Measurements from ENCODE around the gene KCNK4. TPM values are rescaled to one million over a fixed set of nuclear protein-coding genes. Genes with fewer than 3 reads are reported as not detected.
"Not testable (repeated sequence)": the region's sequence is repeated elsewhere in the genome, so short reads cannot be mapped to it uniquely, and the experiment has no call there.

Gene KCNK4
- polyA plus RNA-seq, 3 donors = 0.13 TPM; not detected in 2

DNA sequence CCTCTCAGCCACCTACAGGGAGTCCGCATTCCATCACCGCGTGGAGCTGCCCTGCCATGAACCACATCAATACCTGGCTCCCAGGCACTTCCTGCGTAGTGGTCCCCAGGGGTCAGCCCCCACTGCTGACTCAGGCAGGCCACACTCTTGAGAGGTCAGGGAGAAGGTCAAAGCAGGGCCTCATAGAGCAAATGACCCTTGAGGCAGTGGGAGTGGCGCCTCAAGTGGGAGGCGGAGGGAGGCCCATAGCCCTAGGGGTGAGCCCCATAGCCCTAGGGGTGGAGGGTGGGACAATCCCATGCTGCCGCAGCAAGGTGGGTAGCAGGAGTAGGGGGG lies 31.8 kb downstream of the KCNK4 start:
- DNase-seq (ENCODE audit: low read depth in 3 of 3, low spot score in 2 of 3) = no peak

DNA sequence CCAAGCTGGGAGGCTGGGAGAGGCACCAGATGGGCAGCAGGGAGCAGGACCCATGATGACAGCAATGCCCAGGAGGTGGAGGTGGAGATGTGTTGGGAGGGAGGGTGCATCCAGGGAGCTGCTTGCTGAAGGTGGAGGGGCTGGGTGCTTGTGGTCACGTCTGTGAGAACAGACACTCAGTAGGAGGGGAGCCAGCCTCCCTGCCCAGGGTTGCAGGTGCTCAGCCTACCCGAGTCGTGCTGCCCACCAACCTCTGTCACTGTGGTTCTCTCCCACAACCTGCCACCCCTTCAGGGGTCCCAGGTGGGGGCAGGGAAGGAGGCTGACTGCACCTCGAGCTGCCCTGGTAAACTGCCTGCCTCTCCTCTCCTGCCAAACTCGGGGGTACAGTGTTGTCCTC lies 32.3 kb downstream of the KCNK4 start:
- no peak for DNase-seq (ENCODE audit: low read depth in 3 of 3, low spot score in 2 of 3)

DNA sequence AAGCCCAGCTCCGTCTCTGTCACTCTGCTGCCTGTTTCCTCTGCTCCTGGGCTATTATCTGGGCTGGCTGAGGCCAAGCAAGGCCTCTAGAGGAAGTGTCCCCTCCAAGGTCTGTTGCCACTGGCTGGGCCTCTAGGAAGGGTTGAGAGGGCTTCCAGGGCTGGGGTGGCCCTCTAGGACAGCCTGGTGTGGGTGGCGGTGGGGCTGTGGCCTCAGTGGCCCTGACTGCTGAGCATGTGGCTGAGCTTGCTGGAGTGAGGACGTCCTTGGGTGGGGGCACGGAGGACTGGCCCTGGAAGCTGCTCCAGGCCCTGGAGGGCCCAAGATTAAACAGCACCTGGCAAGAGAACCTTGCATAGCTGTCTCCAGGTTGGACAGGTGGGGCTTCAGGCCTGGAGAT lies 32.9 kb downstream of the KCNK4 start:
- not testable (repeated sequence) for DNase-seq (ENCODE audit: low read depth in 3 of 3, low spot score in 2 of 3)

DNA sequence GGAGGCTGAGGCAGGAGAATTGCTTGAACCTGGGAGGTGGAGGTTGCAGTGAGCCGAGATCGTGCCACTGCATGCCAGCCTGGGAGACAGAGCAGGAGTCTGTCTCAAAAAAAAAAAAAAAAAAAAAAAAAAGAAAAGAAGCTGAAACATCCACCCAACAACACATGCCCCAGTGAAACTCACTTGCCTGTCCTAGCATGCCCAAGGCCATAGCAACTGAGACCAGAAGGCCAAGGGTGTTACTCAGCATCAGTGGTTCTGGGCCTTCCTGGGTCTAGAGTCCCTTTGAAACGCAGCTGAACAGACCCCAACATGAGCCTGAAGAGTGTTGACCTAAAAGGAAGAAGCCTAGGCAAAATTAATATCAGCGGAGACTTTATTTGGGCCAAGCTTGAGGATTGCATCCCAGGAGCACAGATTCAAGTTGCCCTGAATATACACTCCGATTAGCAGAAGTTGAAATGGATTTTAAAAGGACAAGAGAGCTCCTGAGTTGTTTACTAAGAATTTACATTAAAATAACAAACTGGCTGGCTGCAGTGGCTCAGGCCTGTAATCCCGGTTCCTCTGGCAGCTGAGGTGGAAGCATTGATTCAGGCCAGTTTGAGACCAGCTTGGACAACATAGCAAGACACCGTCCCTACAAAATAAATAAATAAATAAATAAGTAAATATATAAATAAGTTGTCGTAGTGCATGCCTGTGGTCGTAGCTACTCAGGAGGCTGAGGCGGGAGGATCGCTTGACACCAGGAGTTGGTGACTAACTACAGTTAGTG lies 33.8 kb downstream of the KCNK4 start:
- DNase-seq (ENCODE audit: low read depth in 3 of 3, low spot score in 2 of 3) = no peak

DNA sequence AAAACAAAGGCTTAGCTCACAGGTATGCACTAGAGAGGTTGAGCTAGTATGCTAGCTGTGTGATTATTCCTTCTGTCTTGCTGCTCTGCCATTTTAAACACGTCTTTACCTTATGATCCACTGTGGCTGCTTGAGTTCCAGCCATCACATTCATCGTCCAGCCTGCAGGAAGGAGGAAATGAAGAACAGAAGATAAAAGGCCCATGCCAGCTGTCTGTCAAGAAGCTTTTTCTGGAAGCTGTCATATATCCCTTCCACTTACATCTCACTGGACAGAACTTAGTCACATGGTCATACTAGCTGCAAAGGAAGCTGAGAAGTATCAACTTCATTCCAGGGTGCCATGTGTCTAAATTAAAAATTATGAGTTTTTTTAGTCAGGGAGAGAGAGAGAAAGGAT lies 36.3 kb downstream of the KCNK4 start:
- DNase-seq (ENCODE audit: low read depth in 3 of 3, low spot score in 2 of 3) = no peak

DNA sequence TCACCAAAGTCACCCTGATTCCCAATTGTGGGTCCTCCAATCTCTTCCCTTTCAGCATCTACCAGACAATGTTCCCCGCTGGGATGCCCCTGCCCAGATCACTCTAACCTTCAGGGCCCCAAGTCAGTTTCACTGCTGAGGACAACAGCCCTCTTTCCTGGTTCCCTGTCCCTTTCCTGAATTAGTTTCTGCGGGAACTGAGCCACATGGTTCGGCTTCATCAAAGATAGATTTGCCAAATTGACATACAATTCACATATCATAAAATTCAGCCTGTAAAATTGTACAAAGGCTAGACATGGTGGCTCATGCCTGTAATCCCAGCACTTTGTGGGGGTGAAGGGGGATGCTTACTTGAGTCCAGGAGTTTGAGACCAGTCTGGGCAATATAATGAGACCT lies 36.9 kb downstream of the KCNK4 start:
- DNase-seq (ENCODE audit: low read depth in 3 of 3, low spot score in 2 of 3) = no peak

DNA sequence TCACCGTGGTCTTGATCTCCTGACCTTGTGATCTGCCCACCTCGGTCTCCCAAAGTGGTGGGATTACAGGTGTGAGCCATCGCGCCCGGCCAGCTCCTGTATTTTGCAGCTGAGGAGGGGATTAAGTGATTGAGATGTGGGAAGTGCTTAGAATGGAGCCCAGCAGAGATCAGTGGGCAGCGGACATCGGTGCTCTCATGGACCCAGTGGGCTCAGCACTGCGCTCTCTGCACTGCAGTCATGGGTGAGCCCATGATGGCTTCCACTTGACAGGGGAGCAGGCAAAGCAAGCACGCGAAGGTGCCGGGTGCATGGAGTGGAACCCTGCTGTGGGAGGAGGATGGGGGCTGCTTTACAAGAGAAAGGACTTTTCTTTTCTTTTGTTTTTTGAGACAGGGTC lies 39.8 kb downstream of the KCNK4 start:
- no peak for DNase-seq (ENCODE audit: low read depth in 3 of 3, low spot score in 2 of 3)

DNA sequence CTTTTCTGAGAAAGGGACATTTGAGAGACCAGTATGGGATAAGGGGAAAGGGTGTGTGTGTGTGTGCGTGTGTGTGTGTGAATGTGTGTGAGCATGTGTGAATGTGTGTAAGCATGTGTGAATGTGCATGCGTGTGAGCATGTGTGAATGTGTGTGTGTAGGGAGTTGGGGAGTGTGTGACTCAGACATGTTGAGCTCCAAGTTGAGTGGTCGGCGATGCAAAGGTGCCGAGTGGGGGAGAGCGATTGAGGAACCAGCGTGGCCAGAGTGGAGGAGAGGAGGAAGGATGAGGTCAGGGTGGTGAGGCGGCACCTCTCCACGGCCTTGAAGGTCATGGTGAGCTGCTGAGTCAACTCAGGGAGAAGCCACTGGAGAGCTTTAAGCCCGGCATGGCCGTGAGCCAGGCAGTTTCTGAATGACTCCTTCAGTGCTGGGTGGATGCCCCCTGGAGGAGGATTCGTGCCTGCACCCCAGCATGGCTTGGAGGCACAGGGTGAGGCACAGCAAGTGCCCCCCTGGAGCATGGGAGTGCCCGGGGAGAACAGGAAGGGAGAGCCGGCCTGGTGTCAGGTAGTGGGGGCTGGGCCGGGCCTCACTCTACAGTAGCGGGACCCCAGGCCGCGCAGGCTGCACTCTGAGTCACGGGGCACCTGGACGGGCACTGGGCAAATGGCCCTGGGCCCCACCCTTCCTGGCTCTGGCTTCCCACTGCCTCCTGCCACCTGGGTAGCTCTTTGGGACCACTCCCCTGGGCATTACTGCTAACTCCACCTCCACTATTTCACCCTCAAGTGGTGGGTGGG lies 40.7 kb downstream of the KCNK4 start:
- no peak for DNase-seq (ENCODE audit: low read depth in 3 of 3, low spot score in 2 of 3)

DNA sequence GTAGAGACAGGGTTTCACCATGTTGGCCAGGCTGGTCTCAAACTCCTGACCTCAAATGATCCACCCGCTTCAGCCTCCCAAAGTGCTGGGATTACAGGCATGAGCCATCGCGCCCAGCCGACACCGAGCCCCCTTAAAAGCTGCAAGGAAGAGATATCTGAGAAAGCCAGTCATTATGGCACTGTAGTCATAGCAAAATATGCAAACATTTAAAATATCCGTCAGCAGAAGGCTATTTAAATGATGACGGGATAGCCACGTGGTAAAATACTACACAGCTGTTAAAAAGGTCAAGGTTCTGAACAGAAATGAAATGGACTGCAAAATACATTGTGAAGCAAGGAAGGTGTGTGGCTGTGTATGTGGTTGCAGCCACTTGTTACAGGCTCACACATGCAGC lies 42.5 kb downstream of the KCNK4 start:
- no peak for DNase-seq (ENCODE audit: low read depth in 3 of 3, low spot score in 2 of 3)

DNA sequence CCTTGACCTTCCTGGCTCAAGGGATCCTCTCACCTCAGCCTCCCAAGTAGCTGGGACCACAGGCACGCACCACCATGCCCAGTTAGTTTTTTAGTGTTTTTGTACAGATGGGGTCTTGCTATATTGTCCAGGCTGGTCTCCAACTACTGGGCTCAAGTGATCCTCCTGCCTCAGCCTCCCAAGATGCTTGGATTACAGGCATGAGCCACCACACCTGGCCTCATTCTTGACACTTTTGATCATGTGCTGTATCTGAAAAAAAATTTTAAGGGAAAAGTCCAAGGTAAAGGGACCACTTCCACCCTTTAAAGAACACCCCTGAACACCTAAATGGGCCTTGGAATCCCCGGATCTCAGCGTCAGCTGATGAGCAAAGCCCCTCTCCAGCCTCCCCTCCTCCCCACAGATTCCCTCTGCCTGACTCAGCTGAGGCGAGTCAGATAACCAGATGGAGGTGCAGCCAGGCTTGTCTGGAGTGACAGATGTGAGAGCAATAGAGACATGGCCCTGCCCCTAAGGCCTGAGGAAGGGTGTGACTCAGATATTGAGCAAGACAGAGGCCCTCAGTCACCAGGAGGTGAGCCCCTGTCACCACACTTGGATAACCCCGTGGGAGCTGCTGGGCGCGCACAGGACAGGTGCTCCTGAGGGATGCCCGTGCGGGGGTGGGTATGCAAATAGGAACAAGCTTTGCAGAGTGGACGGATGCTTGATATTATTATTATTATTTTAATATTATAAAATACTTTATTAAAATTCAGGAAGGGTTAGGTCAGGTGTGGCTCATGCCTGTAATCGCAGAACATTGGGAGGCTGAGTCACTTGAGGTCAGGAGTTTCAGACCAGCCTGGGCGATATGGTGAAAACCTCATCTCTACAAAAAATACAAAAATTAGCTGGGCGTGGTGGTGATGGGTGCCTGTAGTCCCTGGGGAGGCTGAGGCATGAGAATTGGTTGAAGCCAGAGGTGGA lies 43.9 kb downstream of the KCNK4 start:
- DNase-seq (ENCODE audit: low read depth in 3 of 3, low spot score in 2 of 3) = no peak

DNA sequence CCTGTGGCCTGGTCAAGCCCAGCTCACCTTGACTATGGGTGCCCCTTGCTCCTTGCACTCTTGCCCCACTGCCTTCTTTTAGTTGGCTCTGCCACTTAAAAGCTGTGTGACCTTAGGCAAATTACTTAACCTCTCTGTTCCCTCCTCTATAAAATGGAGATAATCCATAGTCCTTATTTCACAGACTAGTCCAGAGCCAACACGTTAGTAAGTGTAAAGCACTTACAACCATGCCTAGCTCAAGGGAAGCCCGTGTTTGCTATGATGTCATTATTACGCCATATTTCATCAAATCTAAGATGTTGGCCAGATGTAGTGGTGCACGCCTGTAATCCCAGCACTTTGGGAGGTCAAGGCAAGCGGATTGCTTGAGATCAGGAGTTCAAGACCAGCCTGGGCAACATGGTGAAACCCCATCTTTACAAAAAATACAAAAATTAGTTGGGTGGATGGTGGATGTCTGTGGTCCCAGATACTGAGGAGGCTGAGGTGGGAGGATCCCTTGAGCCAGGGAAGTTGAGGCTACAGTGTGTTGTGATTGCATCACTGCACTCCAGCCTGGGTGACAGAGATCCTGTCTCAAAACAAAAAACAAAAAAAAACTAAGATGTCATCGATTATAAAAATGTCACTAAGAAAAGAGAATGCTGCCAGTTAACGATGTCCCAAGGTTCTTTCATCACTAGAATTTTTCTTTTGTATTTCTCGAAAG lies 46.6 kb downstream of the KCNK4 start:
- DNase-seq (ENCODE audit: low read depth in 3 of 3, low spot score in 2 of 3) = no peak

DNA sequence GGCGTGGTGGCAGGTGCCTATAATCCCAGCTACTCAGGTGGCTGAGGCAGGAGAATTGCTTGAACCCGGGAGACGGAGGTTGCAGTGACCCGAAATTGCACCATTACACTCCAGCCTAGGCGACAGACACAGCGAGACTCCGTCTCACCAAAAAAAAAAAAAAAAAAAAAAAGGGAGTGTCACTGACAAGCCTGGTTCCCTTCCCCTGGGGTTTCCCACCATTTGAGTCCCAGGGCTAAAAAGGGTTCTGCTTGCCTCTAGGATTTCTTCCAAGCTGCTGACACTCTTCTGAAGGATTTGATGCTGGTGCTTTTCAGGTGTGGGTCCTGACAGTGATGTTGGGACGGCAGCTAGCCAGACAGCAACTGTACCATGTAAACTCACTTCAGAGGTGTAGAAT lies 47.6 kb downstream of the KCNK4 start:
- DNase-seq (ENCODE audit: low read depth in 3 of 3, low spot score in 2 of 3) = no peak

DNA sequence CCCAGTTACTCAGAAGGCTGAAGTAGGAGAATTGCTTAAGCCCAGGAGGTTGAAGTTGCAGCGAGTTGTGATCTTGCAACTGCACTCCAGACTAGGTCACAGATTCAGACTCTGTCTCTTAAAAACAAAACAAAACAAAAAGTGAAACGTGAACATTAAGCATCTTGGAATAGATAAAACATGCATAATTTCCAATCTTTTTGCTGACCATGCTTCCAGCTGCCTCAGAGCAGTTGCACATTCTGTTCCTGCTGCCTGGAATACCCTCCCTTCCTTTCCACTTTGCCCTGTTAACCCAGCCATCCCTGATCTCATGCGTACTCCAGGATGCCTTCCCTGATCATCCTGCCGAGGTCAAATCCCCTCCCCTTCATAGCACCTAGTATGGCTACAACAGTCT lies 48.2 kb downstream of the KCNK4 start:
- DNase-seq (ENCODE audit: low read depth in 3 of 3, low spot score in 2 of 3) = no peak

DNA sequence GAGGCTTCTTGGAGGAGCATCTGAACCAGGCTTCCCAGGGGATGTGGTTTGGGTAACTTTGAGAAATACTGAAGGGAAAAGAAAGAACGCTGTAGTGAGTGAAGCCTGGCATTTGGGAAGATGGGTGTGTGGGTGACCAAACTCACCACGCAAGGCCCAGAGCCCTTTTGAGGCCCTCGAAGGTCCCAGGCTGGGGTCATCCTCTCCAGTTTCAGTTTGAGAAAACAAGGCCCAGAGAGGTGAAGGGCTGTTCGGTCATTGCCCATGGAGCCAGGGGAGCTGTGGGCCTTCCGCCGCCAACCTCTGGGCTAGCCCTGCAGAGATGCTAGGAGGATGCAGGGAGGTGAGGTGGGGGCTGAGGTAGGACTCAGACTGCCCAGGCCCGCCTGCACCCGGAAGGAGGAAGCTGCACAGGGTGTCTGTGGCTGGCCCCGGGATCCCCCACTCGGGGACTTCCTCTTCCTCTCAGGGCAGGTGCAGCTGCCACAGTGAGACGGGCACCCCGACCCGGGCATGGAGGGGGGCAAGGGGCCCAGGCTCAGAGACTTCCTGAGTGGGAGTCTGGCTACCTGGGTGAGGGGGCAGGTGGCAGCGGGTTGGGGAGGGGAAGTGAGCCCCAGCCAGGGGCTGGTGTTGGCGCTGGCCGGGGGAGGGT lies 48.8 kb downstream of the KCNK4 start, which contains the start of gene CCDC88B:
CCDC88B (plus strand) TSS at position 451 of the 655 bp plus-strand sequence; CDS start at position 514, 63 bp downstream.
- no peak for DNase-seq (ENCODE audit: low read depth in 3 of 3, low spot score in 2 of 3)

DNA sequence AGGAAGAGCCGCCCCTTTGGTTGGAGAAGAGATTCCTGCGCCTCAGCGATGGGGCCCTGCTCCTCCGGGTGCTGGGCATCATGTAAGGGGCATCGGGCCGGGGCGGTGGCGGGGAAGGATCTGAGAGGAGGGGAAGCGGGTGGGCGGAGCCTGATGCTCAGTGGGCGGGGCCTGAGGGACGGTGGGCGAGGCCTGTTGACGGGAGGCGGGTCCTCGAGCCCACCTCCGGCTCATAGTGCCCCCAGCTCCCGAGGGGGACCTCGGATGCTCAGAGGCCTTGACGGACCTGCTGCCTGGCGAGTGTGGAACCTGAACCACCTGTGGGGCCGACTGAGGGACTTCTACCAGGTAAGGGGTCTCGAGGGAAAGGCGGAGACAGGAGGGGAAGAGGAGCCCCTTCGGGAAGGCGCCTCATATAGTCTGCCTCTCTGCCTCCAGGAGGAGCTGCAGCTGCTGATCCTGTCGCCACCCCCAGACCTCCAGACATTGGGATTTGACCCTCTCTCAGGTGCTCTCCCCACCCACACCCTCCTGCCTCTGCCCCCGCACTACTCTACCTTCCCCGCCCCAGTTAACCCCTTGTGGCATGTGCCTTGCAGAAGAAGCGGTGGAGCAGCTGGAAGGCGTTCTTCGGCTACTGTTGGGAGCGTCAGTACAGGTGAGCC lies 49.7 kb downstream of the KCNK4 start:
- no peak for DNase-seq (ENCODE audit: low read depth in 3 of 3, low spot score in 2 of 3)

DNA sequence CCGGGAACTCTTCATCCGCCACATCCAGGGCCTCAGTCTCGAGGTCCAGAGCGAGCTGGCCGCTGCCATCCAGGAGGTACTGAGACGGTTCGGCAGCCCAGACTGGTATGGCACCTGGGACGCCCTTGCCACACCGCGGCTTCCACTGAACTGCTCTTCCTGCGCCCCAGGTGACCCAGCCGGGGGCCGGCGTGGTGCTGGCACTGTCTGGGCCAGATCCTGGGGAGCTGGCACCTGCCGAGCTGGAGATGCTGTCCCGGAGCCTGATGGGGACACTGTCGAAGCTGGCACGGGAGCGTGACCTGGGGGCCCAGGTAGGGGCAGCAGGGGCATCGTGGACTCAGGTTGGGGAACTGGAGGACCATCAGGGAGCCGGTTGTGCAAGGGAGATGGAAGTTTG lies 50.3 kb downstream of the KCNK4 start:
- DNase-seq (ENCODE audit: low read depth in 3 of 3, low spot score in 2 of 3) = no peak

DNA sequence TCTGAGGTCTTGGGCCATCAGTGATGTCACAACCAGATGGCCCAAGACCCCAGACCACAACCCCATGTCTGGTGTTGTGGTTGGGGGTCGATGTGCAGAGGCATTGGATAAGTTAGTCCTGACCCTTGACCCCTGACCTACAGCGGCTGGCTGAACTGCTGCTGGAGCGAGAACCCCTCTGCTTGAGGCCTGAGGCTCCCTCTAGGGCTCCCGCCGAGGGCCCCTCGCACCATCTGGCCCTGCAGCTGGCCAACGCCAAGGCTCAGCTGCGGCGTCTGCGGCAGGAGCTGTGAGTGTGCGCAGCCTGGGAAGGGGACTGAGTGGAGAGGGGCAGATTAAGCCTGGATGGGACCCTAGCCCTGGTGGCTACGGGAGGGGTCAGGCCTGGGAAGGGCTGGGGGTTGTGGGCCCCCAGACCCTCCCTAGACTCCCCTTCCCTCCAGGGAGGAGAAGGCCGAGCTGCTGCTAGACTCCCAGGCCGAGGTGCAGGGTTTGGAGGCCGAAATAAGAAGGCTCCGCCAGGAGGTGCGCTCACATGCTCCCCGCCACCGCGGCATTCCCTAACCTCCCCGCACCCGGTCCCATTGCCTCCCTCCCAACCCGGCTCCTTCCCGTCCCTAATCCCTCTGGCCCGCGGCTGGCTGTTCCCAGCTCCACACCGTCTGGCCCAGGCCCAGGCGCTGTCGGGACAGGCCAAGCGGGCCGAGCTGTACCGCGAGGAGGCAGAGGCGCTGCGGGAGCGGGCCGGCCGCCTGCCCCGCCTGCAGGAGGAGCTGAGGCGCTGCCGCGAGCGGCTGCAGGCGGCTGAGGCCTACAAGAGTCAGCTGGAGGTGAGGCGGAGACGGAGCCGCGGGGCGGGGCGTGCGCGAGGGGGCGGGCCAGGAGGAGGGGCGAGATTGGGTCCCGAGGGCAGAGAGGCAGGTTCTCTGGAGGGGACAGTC lies 51.0 kb downstream of the KCNK4 start:
- DNase-seq (ENCODE audit: low read depth in 3 of 3, low spot score in 2 of 3) = no peak
